Muscle of back (tissue), 11 donors: ENCODE measurements around the gene LTBP1. TPM values are rescaled to one million over a fixed set of nuclear protein-coding genes. Genes with fewer than 3 reads are reported as not detected.
"Not testable (repeated sequence)": the region's sequence is repeated elsewhere in the genome, so short reads cannot be mapped to it uniquely, and the experiment has no call there.

Experiments
- DNase-seq, 3 donors: peaks; one replicate each; pipeline versions ENCODE4 v3.0.0 to v3.0.0-alpha.2; 2013
- polyA plus RNA-seq, 10 donors: library from polyadenylated mRNA; unstranded; fragments of 120-200 nt; gene quantifications; one replicate each; pipeline ENCODE4 v1.2.1, GENCODE V29; 2013; ENCODE audit not compliant: insufficient read length in 10 of 10

LTBP1 gene
- polyA plus RNA-seq, 10 donors = 52.1 to 101 (median 66.1) TPM

GRCh38 chr2:33378556-33379210 is 431.9 kb downstream of the LTBP1 start:
- no peak for DNase-seq

GRCh38 chr2:33380001-33380609 is 433.4 kb downstream of the LTBP1 start:
- DNase-seq = no peak

GRCh38 chr2:33380719-33381118 is 434.0 kb downstream of the LTBP1 start:
- no peak for DNase-seq

GRCh38 chr2:33381301-33381858 is 434.6 kb downstream of the LTBP1 start:
- DNase-seq = no peak

- no peak for DNase-seq
Measured at GRCh38 chr2:33383855-33384598, 437.3 kb downstream of the LTBP1 start.

- no peak for DNase-seq
Measured at GRCh38 chr2:33384599-33384961, 437.8 kb downstream of the LTBP1 start.

GRCh38 chr2:33388996-33389395 is 442.2 kb downstream of the LTBP1 start:
- no peak for DNase-seq

- DNase-seq = not testable (repeated sequence)
Measured at GRCh38 chr2:33389695-33390094, 442.9 kb downstream of the LTBP1 start.

- DNase-seq = peak in 2 of 3 donors; percentile 17 to 45
Measured at GRCh38 chr2:33391529-33392255, 444.9 kb downstream of the LTBP1 start.

GRCh38 chr2:33392366-33392765 is 445.6 kb downstream of the LTBP1 start:
- no peak for DNase-seq

GRCh38 chr2:33395034-33395433 is 448.3 kb downstream of the LTBP1 start:
- DNase-seq = no peak

GRCh38 chr2:33395655-33396249 is 449.0 kb downstream of the LTBP1 start:
- peak in 1 of 3 donors; percentile 27 for DNase-seq

- no peak for DNase-seq
Measured at GRCh38 chr2:33404321-33404720, 457.6 kb downstream of the LTBP1 start.

- peak in 1 of 3 donors; percentile 20 for DNase-seq
Measured at GRCh38 chr2:33406622-33407021, 459.9 kb downstream of the LTBP1 start.

GRCh38 chr2:33408109-33408508 is 461.4 kb downstream of the LTBP1 start:
- no peak for DNase-seq

- no peak for DNase-seq
Measured at GRCh38 chr2:33409417-33409955, 462.7 kb downstream of the LTBP1 start.

GRCh38 chr2:33411765-33412164 is 465.0 kb downstream of the LTBP1 start:
- DNase-seq = no peak

GRCh38 chr2:33412920-33413319 is 466.2 kb downstream of the LTBP1 start:
- DNase-seq = peak in 1 of 3 donors; percentile 35

GRCh38 chr2:33419581-33420200 is 472.9 kb downstream of the LTBP1 start:
- DNase-seq = no peak

- no peak for DNase-seq
Measured at GRCh38 chr2:33420726-33421125, 474.0 kb downstream of the LTBP1 start.

GRCh38 chr2:33421820-33422219 is 475.1 kb downstream of the LTBP1 start:
- no peak for DNase-seq
